NCI-H2171 treated with DMSO at 0.1 percent for 48 hours (cell line): ENCODE data around the gene CHCHD6.

Experiments
- DNase-seq: peaks from one replicate; lab custom pipeline; 2025; lab: John Stamatoyannopoulos, UW

Gene CHCHD6

DNA sequence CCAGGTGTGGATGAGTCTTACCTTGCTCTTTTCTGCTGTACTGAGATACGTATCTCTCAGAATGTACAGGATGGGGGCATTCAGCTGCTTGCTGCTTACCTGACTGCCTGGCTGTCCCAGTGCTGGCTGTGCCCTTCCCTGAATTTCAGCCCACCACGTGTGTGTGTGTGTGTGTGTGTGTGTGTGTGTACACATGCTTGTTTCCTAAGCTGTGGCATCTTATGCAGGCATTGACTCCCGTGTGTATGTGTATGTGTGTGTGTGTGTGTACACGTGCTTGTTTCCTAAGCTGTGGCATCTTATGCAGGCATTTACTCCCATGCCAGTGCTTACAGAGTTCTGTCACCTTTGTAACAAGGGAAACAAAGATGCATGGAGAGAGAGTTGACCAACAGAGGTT lies 218.4 kb downstream of the CHCHD6 start:
- DNase-seq = no peak

DNA sequence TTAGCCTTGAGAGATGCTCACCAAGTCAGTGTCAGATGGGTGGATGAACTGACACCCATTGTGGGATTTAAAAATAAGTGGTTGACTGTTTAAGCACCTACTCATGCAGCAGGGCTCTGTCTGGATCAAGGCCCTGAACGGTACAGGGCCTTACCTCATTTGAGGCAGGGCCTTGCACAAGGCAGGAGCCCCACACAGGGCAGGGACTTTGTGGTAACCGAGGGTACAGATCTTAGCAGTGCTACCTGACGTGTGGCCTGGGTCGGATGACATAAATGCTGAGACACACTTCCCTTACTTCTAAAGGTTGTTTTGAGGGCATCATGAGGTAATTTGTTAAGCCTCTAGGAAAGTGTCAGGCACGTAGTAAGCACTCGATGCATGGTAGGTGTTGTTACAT lies 219.4 kb downstream of the CHCHD6 start:
- no peak for DNase-seq

DNA sequence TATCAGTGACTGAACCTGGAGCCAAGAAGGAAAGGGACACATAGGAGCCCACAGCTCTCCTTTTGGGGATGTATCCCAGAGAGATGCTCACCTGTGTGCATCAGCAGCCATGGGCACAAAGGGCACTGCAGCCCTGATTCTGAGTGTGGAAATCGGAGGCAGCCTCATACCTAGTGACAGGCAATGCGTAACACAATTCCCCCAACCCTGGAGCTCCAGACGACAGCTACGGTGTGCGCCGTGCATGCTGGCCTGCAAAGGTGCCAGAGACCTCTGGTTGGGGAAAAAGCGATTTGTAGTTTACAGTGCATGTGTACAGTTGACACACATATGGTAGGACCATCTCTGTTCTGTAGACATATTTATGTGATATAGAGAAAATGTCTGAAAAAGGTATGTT lies 219.9 kb downstream of the CHCHD6 start:
- DNase-seq = no peak

DNA sequence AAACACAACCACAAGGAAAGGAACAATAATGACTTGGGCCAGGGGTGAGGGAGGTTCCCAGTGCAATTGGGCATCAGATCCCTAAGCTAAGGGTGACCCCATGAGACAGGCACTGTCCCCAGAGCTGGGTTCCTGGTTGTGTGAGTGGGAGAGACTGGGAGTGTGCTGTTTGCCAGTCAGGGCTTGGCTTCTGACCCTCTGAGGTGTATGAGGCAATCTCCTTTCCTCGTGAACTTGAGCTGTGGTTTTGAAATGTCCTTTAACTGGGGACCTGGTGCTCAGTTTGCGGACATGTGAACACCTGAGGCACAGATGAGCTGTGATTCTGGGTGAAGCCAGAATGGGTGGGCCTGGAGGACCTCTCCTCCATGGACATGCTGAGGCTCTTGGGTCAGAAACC lies 220.4 kb downstream of the CHCHD6 start:
- no peak for DNase-seq

DNA sequence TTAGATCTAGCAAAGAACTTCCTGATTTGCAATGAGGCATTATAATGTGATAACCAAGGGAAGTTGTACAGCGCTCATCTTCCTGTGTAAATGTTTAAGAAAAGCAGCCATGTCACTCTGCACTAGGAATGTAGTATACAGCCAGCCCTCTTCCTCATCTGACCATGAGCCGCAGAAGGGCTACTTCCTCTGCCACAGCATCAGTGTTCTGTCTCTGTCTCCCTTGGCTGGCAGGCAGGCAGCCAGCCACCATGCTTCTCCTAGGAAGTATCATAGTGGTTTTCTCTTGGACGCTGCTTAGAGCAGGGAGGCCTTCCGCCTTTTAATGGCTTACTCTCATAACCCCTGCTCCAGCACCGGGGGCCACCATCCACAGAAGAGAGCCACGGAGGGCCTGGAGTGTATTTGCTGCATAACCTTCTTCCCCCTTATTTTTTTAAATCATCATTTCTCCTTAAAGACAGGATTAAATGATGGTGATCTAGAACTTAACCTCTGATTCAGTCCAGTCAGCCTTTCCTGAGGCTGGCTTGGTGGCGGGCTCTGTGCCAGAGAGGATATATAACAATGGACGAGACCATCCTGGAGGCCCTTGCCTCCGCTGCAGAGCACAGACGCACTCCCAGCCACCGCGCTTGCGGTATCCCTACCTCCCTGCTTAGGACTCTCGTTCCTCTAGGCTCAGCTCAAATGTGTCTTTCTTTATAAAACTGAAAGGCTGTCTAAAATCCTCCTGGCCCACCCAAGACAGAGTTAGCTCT lies 221.6 kb downstream of the CHCHD6 start:
- DNase-seq = no peak

DNA sequence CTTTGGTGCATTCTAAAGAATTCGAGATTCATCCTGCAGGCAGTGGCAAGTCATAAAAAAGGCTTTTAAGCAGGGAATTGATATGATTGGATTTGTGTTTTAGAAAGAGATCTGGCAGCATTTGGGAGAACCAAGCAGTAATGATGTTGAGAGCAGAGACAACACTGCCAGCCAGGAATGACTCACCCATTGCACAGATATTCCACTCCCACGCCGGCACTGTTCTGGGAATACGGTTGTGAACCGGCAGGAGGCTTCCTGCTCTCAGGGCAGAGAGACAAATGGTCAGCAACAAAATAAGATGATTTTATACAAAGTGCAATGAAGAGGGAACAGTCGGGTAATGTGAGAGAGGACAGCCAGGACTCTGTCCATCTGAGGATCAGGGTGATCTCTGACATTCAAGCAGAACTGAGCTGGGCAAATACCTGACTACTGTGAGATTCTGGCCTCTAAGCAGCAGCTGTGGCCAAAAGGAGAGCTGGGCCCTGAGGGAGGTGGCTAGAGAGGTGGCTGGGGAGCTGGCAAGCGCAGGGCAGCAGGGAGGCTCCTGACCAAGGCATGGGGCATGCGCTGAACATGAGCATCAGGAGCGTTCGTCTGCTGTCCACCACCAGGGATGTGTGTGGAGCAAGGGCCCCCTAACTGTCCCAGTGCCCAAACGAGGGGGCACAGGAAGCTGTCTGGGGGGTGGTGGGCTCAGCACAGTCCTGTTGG lies 222.8 kb downstream of the CHCHD6 start:
- DNase-seq = no peak

DNA sequence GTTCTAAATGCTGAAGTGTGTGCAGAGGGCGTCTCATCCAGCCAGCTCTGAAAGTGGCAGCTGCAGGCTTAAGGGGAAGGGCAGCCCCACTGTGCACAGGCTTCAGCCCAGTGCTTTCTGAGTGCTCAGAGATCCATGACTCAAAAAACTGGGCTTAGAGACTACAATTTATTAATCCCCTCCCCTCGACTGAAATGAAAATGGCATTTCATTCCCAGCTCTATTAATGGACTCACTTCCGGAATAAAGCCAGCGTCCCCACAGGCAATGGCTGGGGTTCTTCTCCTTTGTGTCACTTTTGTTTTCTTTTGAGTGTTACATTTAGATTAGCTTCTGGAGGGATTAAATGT lies 223.3 kb downstream of the CHCHD6 start:
- DNase-seq = no peak

DNA sequence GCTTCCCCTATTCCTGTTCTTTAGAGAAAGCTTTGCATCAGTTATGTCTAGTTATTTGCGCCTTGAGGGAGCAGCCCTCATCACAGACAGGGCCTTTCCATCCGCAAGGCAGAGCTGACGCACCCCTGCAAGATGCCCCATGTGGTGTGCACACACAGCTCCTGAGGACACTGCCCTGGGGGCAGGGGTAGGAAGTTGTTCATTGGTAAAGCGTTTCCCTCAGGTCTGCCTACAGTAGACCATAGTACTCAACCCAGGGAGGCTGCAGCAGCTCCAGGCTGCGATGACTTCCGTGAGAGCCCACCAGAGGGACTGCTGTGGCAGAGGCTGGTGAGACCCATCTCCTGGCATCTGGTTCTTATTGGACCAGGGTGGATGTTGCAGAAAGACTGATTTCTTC lies 223.8 kb downstream of the CHCHD6 start:
- DNase-seq = no peak

DNA sequence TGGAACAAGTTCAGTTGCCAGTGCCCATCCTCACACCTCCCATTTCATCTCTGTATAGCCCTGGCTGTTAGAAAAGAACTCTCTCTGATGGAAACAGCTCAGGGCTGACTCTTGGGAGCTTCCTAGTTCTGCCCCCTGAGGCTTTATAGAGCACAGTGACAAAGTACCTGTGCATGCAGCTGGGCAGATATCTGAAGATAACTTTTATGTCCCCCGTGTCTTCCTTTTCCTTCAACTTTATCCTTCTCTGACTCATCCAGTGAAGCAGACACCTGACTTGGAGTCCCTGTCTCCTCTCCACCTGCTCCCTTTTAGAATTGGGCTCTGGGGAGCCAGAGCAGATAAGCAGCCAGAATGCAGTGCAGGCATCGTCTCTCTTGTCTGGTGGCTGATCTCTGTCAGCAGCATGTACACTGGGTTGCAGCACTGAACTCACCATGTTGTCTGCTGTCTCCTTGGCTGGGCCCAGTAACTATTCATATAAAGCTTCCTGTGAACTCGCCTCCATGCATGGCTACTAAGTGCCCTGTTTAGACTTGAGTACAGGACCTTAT lies 225.0 kb downstream of the CHCHD6 start:
- DNase-seq = peak; percentile 34

DNA sequence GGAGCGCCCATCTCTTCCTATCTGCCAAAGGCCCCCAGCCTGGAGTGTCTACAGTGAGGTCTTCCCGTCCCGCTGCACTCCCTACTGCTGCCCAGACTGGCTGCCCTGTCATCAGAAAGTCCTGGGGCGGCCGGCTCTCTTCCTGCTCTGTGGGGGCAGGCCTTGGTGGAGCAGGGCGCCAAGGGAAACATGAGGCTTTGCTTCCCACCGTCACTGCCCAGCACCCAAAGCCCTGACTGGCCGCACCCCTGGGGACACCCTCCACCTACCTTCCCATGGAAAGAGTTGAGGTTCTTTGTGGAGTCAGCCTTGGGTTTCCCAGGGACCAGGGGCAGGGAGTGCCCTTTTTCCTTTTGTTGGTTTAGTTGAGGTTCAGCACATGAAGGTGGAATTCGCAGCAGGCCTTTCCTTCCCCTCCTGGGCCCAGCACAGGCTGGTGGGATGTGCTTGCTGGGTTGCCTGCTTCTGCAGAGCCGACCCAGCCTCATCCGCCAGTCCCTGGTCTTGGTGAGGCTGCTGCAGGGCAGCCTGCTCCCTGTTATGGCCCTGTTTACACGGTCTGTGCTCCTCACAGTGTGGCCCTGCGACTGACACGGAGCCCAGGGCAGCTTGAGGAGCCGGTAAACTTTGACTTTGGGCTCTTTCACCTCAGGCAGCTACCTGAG lies 227.0 kb downstream of the CHCHD6 start:
- DNase-seq = no peak

DNA sequence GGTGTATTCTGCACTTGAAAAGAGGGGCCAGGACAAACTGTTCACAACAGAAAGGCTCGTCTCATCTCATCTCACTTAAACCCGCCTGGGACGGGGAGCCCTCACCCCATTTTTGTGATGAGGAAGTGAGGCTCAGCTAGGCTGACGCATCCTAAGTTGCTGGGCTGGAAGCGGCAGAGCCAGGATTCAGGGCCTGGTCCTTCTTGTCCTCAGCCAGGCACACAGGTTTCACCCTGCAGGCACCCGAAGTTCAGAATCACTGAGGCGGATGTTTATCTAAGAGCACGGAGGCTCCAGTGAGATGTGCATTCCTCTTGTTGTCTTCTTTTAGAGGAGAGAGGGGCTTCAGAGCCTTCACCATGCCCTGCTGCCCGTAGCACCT lies 227.8 kb downstream of the CHCHD6 start:
- no peak for DNase-seq

DNA sequence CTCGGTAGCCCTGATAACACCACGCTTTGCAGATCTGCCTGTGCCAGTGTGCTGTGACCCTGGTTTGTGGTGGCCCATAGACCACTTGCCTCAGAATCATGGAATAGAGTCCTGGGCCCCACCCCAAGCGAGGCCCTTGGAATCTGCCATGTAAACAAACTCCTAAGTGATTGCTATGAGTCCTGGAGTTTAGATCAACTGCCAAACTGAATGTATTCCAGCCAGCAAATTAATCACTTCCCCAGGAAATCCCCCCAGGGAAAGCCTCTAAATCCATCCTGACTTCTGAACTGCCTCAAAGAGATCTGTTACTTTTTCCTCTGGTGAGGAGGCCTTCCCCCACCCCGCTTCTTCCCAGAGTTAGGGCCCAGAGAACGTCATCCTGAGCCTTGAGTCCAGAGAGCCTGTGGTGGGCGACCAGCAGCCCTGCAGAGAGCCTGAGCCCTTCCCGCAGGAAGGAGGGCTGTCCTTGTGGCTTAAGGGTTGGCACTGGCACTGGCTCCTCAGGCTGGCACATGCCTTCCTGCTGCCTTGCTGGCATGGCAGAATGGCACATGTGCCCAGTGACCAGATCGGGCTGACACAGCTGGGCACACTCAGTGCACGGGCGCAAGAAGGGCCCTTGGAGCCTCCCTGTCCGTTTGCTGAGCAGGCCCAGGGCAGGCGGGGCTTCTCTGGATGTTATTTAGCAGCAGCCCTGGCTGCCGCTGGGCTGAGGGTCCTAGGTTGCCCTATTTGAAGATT lies 228.3 kb downstream of the CHCHD6 start:
- DNase-seq = no peak

DNA sequence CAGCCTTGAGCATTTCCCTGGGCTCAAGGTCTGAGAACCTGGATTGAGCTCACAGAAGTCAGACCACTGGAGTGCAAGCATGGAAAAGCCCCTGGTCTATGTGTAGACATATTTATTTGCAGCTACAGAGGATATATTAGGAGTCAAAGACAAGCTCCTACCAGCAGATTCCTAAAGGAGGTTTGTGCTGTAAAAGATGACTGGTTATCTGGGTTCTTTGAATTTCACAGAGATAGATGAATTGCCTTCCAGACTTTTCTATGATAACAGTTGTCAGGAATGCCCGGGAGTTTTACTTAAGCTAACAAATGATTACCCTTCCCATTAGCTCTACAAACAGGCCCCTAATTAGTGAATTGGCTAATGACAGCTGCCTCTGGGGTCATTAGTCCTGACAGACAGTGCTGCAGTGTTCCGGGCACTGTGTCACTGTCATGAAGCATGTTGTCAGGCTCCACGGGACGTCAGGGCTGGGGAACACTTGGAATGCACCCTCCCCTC lies 230.0 kb downstream of the CHCHD6 start:
- no peak for DNase-seq

DNA sequence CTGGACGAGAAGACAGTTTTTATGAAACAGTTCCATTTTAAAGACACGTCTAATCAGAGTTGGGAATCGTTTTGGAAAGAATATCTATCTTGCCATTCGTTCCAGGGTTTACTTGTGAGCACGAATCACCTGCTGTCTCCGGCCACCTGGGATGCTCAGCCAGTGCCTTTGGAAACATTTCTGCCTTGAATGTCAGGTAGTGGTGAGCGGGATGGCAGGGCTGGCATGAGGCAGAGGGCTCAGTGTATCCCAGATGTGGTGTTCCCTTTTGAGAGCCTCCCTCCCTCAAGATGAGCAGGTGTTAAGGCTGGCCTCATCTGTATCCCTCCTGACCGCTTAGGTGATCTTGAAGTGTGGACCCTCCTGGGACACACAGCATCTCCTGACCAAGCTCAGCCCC lies 231.0 kb downstream of the CHCHD6 start:
- no peak for DNase-seq

DNA sequence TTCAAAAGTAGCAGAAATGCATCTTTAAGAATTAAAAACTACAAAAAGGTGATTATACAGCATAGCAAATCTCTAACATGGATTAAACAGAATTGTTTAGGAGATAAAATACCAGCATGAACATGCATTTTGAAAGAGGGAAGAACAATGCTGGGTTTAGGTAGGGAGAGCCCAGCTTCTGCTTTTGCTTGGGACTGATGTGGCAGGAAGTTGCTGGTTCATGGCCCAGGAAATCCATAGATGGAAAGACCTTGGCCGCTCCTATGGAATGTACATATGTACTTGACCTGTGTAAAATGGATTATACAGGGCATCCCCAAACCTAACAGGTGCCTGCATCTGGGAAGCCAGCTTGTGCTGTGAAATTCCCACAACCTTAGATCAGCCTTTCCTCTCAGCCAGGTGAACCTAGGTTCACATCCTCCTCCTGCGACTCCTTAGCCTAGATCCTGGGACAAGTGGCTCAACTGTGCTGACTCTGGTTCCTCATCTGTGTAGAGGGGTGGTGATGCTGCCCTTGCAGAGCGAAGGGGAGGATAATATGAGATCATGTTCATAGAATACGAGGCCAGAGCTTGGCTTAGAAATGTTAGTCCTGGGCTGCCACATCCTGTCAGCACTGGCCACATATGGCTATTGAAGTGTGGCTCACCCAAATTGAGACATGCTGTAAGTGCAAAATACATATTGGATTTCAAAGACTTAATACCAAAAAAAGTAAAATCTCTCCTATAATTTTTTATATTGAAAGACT lies 231.9 kb downstream of the CHCHD6 start:
- DNase-seq = no peak

DNA sequence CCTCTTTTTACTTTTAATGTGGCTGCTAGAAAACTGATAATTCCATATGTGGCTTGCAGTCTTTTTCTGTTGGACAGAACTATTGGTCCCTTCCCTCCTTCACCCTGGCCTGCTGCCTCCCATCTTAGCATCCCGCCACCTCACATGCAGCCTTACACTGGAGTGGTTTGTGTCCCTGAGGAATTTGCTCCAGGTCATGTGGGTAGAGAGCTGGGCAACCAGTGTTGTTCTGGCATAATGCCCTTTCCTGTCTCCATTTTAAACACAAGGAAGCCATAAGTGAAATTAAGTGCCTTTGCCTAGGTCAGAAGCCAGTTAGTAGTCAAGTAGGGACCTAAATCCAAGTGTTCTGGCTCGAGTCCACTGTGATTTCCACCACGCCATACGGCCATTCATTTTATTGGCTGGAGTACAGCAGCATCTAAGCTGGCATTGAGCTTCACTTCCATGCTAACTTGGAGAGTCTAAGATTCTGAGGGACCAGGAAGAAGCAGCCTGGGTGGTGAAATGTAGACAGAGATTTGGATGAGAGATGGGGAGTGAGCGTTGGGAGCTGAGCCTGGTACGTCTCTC lies 232.9 kb downstream of the CHCHD6 start:
- DNase-seq = peak; percentile 7

DNA sequence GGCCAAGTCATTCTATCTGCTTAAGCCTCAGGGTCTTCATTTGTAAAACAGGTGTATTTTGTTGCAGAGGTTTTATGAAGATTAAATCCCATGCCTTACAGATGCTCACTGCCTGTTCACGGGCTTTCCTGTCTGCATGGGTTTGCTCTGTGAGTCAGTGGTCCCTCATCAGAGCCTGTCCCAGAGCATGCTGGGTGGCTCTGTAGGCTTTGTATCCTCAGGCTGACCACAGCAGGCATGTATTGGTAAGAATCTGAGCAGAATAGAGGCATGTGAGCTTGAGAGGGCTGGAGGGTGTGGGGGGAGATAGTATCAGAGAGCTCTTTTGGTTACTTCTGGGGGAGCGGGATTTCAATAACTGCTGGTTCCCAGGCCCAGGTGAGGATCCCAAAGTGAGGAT lies 233.5 kb downstream of the CHCHD6 start:
- no peak for DNase-seq

DNA sequence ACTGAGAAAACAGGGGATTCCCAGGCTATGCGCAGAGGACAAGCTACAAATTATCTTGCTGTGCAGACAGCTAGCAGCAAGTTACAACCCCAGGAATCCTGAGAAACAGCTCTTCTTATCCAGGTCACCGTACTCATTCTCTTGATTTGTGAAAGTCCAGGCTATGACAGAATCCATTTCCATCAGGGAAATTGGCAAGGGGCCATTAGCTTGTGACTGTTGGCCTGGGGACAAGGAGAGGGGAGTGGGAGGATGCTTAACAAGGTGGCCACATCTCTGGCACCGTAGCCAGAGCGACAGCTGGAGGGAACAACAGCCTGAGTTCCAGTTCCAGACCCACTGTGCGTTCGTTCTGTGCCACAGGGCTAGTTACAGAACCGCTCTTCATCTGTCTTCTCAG lies 233.9 kb downstream of the CHCHD6 start:
- DNase-seq = peak; percentile 23

DNA sequence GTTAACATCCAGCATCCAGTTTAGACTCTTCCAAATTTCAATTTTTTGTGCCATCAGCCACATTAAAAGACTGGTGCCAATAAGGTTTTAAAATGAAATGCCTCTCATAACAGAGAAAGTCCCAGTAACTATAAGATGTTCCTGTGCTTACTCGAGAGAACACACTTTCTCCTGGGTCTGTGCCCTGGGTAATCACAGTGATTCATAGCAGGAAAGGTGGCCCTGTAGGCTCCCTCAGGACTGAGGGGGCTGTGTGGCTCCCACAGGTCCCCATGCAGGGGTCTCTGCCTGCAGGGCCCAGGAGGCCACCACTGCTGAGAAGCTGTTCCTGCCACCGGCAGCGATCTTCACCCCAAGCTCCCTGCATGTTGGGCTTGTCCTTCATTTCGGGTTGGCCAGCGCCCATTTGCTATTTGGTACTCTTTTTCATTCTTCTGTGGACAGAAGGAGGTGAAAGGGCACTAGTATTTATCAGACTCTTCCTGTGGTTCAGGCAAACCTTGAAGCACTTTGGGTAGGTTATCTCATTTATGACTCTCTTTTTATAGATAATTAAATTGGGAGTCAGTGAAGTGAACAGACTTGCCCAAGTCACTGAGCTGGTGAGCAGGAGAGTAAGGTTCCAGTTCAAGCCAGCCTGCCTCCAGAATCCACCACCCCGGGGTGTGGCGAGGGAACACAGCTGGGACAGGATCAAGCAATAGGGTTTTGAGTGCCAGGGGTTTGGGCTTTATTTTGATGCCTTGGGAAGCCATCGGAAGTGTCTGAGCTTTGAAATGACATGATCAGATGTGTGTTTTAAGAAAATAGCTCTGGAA lies 234.7 kb downstream of the CHCHD6 start:
- no peak for DNase-seq

DNA sequence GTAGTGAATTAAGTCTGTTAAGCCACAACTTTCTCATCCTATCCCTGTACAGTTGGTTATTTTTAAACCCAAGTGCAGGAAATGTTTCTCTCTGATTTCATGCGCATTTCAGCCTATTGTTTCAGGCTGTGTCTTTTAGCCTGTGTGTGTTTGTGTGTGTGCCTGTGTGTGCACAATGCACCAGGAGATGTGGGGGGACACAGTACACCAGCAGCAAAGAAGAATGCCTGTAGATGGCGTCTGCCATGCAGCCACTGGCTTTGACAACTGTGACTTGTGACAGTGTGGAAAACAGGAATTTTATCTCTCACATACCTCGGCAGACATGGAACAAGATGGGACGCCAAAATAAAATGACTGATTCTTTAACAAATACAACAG lies 235.3 kb downstream of the CHCHD6 start:
- no peak for DNase-seq
